Left ventricle myocardium inferior (tissue), 1 donor: ENCODE results near the gene CNN2. TPM values are rescaled to one million over a fixed set of nuclear protein-coding genes. Genes with fewer than 3 reads are reported as not detected.

ENCODE experiments used
- DNase-seq: peaks from one replicate; pipeline ENCODE4 v3.0.0-alpha.2; 2020
- H3K27ac ChIP-seq: fragments of 200-600 bp; replicated peaks from 2 replicates; pipeline ENCODE4 v1.8.0; 2021
- H3K27me3 ChIP-seq: fragments of 200-600 bp; 2 replicates; pipeline ENCODE4 v1.8.0; 2021; ENCODE audit warnings: low read depth
- H3K36me3 ChIP-seq: fragments of 200-600 bp; 2 replicates; pipeline ENCODE4 v1.8.0; 2021
- H3K4me1 ChIP-seq: fragments of 200-600 bp; 2 replicates; pipeline ENCODE4 v1.8.0; 2021
- H3K4me3 ChIP-seq: fragments of 200-600 bp; 2 replicates; pipeline ENCODE4 v1.8.0; 2021; ENCODE audit warnings: mild to moderate bottlenecking, moderate library complexity
- H3K9me3 ChIP-seq: fragments of 200-600 bp; replicated peaks from 2 replicates; pipeline ENCODE4 v1.8.0; 2021
- intact Hi-C: fragments of 100-400 bp; cut with micrococcal nuclease; formaldehyde crosslinking; loops from one replicate; pipeline ENCODE4 v1.11.0; 2022
- total RNA-seq: library from RNA; stranded (reverse); fragmentation: NEBNext Ultra II Directional; extraction: Animal tissue kit (Norgen Biotek cat#: 25700); gene quantifications from one replicate; pipeline ENCODE4 v1.2.1, GENCODE V29; 2021
- TF ChIP-seq, protein P1 (sequence below): fragments of 200-600 bp; IDR thresholded peaks from 2 replicates; pipeline ENCODE4 v1.8.0; 2021; ENCODE audit warnings: antibody characterized with exemption, mild to moderate bottlenecking, borderline replicate concordance
- donor health status: DM: no; HTN: yes; CAD: no; lungs with severe emphysema.

Gene CNN2
- total RNA-seq, 1 donor from 2014 or later: 45.6 TPM

DNA sequence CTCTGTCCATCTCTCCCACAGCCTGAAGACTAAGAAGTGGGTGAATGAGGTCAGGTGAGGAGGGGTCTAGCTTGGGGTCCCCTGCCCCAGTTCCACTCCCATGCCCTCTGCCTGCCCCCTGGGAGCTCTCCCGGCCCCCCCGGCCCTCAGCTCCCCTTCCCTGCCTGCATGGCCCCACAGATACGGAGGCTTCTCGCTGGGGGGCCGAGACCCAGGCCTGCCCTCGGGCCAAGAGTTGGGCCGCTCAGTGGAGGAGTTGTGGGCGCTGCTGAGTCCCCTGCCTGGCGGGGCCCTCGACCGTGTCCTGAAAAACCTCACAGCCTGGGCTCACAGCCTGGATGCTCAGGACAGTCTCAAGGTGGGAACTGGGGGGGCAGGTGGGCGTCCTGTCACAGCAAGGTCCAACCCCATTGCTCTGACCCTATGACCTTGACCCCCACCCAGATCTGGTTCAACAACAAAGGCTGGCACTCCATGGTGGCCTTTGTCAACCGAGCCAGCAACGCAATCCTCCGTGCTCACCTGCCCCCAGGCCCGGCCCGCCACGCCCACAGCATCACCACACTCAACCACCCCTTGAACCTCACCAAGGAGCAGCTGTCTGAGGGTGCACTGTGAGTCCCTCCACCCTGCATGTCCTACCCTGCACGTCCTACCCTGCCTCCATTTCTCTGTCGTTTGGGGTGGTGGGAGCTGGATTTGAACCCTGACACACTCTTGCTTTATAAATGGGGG is 29.6 kb downstream of the CNN2 start:
- Histone ChIP-seq H3K27me3 (no peaks in the 10 kb centered on the region), H3K4me3 (no peak overlapping the region), H3K36me3 (peaks cover 48% of the 10 kb centered on the region), H3K27ac (no peak overlapping the region), H3K9me3 (peaks cover 49% of the 10 kb centered on the region), H3K4me1 (no peaks in the 10 kb centered on the region)
- TF ChIP-seq, protein P1, sequence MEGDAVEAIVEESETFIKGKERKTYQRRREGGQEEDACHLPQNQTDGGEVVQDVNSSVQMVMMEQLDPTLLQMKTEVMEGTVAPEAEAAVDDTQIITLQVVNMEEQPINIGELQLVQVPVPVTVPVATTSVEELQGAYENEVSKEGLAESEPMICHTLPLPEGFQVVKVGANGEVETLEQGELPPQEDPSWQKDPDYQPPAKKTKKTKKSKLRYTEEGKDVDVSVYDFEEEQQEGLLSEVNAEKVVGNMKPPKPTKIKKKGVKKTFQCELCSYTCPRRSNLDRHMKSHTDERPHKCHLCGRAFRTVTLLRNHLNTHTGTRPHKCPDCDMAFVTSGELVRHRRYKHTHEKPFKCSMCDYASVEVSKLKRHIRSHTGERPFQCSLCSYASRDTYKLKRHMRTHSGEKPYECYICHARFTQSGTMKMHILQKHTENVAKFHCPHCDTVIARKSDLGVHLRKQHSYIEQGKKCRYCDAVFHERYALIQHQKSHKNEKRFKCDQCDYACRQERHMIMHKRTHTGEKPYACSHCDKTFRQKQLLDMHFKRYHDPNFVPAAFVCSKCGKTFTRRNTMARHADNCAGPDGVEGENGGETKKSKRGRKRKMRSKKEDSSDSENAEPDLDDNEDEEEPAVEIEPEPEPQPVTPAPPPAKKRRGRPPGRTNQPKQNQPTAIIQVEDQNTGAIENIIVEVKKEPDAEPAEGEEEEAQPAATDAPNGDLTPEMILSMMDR: no peak
- DNase-seq: no peak
- intact Hi-C loops: no loop called here

DNA sequence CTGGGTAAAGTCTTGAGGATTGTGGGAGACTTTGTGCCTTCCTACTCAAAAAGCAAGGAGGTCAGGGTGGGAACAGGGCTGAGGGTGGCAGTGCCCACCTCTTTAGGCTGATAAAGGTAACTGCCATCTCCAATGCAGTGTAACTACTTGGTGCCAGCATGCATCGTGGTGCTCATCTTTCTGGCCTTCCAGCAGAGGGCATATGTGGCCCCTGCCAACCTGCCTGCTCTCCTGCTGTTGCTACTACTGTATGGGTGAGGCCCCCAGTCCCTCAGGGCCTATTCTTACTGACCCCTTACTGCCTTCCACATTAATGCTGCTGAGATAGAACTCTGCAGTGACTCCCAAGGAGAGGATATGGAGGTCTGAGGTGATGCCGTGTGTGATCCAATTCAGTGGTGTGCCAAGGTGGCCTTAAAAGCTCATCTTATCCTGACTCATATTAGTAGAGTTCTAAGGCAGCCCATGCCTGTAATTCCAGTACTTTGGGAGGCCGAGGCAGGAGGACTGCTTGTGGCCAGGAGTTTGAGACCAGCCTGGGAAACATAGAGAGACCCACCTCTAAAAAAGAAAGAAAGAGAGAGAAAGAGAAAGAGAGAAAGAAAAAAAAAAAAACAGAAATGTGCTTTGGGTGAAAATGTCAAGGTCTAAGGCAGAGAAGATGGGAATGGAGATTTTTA is 30.9 kb downstream of the CNN2 start:
- no peak overlapping the region for H3K4me3 ChIP-seq
- DNase-seq: no peak
- intact Hi-C loops: no loop called here
- no peak overlapping the region for H3K27ac ChIP-seq
- H3K36me3 ChIP-seq: peaks cover 48% of the 10 kb centered on the region
- H3K27me3 ChIP-seq: no peaks in the 10 kb centered on the region
- no peaks in the 10 kb centered on the region for H3K4me1 ChIP-seq
- TF ChIP-seq, protein P1: no peak
- peaks cover 49% of the 10 kb centered on the region for H3K9me3 ChIP-seq

DNA sequence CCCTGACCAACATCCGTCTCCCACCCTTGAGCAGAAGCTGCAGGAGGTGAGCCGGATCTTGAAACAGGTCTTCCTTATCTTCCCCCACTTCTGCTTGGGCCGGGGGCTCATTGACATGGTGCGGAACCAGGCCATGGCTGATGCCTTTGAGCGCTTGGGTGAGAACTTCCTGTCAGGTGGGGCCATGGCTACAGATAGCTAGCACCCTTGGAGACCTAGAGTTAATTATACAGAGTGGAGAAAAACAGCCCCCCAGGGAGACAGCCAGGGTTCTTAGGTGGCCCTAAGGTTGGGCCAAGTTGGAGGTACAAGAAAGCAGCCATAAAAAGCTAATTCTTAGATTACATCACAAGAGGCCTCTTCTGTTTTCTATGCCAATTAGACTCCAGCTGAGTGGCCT is 31.7 kb downstream of the CNN2 start:
- H3K9me3 ChIP-seq: peaks cover 49% of the 10 kb centered on the region
- TF ChIP-seq, protein P1: no peak
- intact Hi-C loops: no loop called here
- no peak overlapping the region for H3K27ac ChIP-seq
- no peaks in the 10 kb centered on the region for H3K4me1 ChIP-seq
- no peak for DNase-seq
- no peak overlapping the region for H3K4me3 ChIP-seq
- H3K27me3 ChIP-seq: no peaks in the 10 kb centered on the region
- H3K36me3 ChIP-seq: peaks cover 48% of the 10 kb centered on the region

DNA sequence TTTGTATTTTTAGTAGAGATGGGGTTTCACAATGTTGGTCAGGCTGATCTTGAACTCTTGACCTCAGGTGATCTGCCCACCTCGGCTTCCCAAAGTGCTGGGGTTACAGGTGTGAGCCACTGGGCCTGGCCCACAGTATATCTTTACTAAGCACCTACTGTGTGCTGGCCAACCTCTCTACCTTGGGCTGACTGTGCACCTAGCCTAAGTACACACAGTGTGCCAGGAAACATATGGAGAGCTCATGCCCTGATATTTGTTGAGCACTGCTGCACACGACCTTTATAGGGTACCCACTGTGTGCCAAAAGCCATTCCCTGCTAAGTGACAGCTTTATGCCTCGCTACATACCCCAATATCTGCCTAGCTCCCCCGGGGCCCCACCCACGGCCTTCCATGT is 34.3 kb downstream of the CNN2 start:
- H3K4me1 ChIP-seq: peaks cover 12% of the 10 kb centered on the region
- H3K27ac ChIP-seq: no peak overlapping the region
- peaks cover 42% of the 10 kb centered on the region for H3K36me3 ChIP-seq
- TF ChIP-seq, protein P1: no peak
- peaks cover 46% of the 10 kb centered on the region for H3K9me3 ChIP-seq
- DNase-seq: no peak
- intact Hi-C loops: no loop called here
- peaks cover 8% of the 10 kb centered on the region for H3K27me3 ChIP-seq
- no peak overlapping the region for H3K4me3 ChIP-seq

DNA sequence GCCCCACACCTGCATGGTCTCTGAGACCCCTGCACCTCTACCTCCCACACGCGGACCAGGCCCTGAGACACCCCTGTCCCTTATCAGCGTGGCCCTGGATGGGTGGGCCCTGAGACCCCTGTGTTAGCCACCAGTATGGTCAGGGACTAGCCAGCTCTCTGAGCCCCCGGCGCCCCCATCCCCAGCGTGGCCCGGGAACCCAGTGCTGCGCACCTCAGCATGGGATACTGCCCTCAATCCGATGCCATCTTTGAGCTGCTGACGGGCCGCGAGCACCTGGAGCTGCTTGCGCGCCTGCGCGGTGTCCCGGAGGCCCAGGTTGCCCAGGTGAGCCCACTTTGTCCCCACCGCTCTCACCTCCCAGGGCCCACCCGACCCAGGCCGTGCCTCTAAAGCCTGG is 35.6 kb downstream of the CNN2 start:
- TF ChIP-seq, protein P1: no peak
- DNase-seq: no peak
- intact Hi-C loops: no loop called here

More for the DNA sequence above, 35.6 kb downstream of the CNN2 start:
- Histone ChIP-seq H3K27me3 (peaks cover 21% of the 10 kb centered on the region), H3K4me1 (peaks cover 25% of the 10 kb centered on the region), H3K36me3 (peaks cover 29% of the 10 kb centered on the region), H3K9me3 (peaks cover 33% of the 10 kb centered on the region), H3K27ac (no peak overlapping the region), H3K4me3 (no peak overlapping the region)
